ENCODE data around the gene SAAL1. TPM values are rescaled to one million over a fixed set of nuclear protein-coding genes. Genes with fewer than 3 reads are reported as not detected.

Gene SAAL1
- total RNA-seq, 2 experiments from 2014 or later = 48.0 to 51.9 TPM

GRCh38 chr11:18091731-18092130, 14.2 kb downstream of the SAAL1 start:
- CTCF ChIA-PET = no interaction called here
- POLR2A ChIA-PET = no interaction called here

GRCh38 chr11:18088966-18089365, 16.9 kb downstream of the SAAL1 start:
- CTCF ChIA-PET = interaction anchor here (0.8 kb wide), 1 partner anchor 358 kb away, joined by 3 read pairs; no protein-coding TSS in a partner anchor
- POLR2A ChIA-PET = no interaction called here

GRCh38 chr11:18088366-18088765, 17.5 kb downstream of the SAAL1 start:
- CTCF ChIA-PET = interaction anchor here (0.8 kb wide), 1 partner anchor 357 kb away, joined by 3 read pairs; no protein-coding TSS in a partner anchor
- POLR2A ChIA-PET = no interaction called here

GRCh38 chr11:18081551-18081950, 24.3 kb downstream of the SAAL1 start:
- ChIA-PET CTCF (interaction anchor here (1.5 kb wide), 1 partner anchor 9 kb away, joined by 4 read pairs; no protein-coding TSS in a partner anchor), POLR2A (no interaction called here)

- ChIA-PET POLR2A (interaction anchor here (0.6 kb wide), 1 partner anchor 24 kb away, joined by 6 read pairs; no protein-coding TSS in a partner anchor), CTCF (interaction anchor here (1.5 kb wide), 1 partner anchor 10 kb away, joined by 4 read pairs; no protein-coding TSS in a partner anchor)
These were observed 25.4 kb downstream of the SAAL1 start for GRCh38 chr11:18080451-18080850.

- POLR2A ChIA-PET = interaction anchor here (0.7 kb wide), 1 partner anchor 11 kb away, joined by 3 read pairs; no protein-coding TSS in a partner anchor
- CTCF ChIA-PET = no interaction called here
These were observed 27.0 kb downstream of the SAAL1 start for GRCh38 chr11:18078909-18079308.

- ChIA-PET POLR2A (no interaction called here), CTCF (no interaction called here)
These were observed 30.4 kb downstream of the SAAL1 start for GRCh38 chr11:18075444-18075843.

GRCh38 chr11:18071098-18071705, 34.7 kb downstream of the SAAL1 start:
- ChIA-PET POLR2A (no interaction called here), CTCF (no interaction called here)

GRCh38 chr11:18067372-18067771, 38.5 kb downstream of the SAAL1 start:
- ChIA-PET POLR2A (no interaction called here), CTCF (interaction anchor here (0.7 kb wide), 1 partner anchor 803 kb away, joined by 5 read pairs; no protein-coding TSS in a partner anchor)

- POLR2A ChIA-PET = no interaction called here
- CTCF ChIA-PET = no interaction called here
These were observed 39.3 kb downstream of the SAAL1 start for GRCh38 chr11:18066626-18067025.

- ChIA-PET POLR2A (no interaction called here), CTCF (no interaction called here)
These were observed 40.3 kb downstream of the SAAL1 start for GRCh38 chr11:18065572-18065971.

GRCh38 chr11:18064450-18065054, 41.3 kb downstream of the SAAL1 start:
- POLR2A ChIA-PET = no interaction called here
- CTCF ChIA-PET = no interaction called here

GRCh38 chr11:18063862-18064434, 41.9 kb downstream of the SAAL1 start:
- CTCF ChIA-PET = no interaction called here
- POLR2A ChIA-PET = no interaction called here

GRCh38 chr11:18063125-18063524, 42.8 kb downstream of the SAAL1 start:
- ChIA-PET POLR2A (no interaction called here), CTCF (no interaction called here)

- ChIA-PET POLR2A (no interaction called here), CTCF (no interaction called here)
These were observed 44.5 kb downstream of the SAAL1 start for GRCh38 chr11:18061351-18061750.

- CTCF ChIA-PET = no interaction called here
- POLR2A ChIA-PET = no interaction called here
These were observed 49.2 kb downstream of the SAAL1 start for GRCh38 chr11:18056561-18057181.

- POLR2A ChIA-PET = no interaction called here
These were observed 51.3 kb downstream of the SAAL1 start for GRCh38 chr11:18054511-18055103.

GRCh38 chr11:18050848-18051247, 55.0 kb downstream of the SAAL1 start:
- ChIA-PET POLR2A (no interaction called here), CTCF (no interaction called here)

More at GRCh38 chr11:18054511-18055103, 51.3 kb downstream of the SAAL1 start:
- CTCF ChIA-PET = no interaction called here

- ChIA-PET CTCF (no interaction called here), POLR2A (no interaction called here)
These were observed 59.6 kb downstream of the SAAL1 start, which contains the start of gene TPH1 for GRCh38 chr11:18046116-18046777. TSS of gene TPH1 (minus strand) at chr11:18046269. CDS start at chr11:18040762, 5,507 bp downstream.

GRCh38 chr11:18036456-18036855, 69.4 kb downstream of the SAAL1 start:
- ChIA-PET CTCF (interaction anchor here (0.7 kb wide), 1 partner anchor 1067 kb away, joined by 3 read pairs; no protein-coding TSS in a partner anchor), POLR2A (no interaction called here)

Measured in activated CD8-positive, alpha-beta memory T cell treated with anti-CD3 and anti-CD28 coated beads for 36 hours (primary cell).